A549 (cell line): ENCODE results near the gene WDR70.

Experiments
- BHLHE40 ChIP-seq: IDR thresholded peaks from 2 replicates; pipeline ENCODE4 v1.6.1; 2012; ENCODE audit warnings: low read depth, low read length, inconsistent platforms
- CBX8 ChIP-seq: fragments of 200-600 bp; sonication (generic); IDR thresholded peaks from 2 replicates; pipeline ENCODE4 v1.6.1; 2016
- TF ChIP-seq, protein P1 (sequence below): fragments of >200 bp; sonication (Bioruptor Twin); formaldehyde crosslinking; IDR thresholded peaks from 3 replicates; pipeline ENCODE4 v1.5.1; 2016

DNA sequence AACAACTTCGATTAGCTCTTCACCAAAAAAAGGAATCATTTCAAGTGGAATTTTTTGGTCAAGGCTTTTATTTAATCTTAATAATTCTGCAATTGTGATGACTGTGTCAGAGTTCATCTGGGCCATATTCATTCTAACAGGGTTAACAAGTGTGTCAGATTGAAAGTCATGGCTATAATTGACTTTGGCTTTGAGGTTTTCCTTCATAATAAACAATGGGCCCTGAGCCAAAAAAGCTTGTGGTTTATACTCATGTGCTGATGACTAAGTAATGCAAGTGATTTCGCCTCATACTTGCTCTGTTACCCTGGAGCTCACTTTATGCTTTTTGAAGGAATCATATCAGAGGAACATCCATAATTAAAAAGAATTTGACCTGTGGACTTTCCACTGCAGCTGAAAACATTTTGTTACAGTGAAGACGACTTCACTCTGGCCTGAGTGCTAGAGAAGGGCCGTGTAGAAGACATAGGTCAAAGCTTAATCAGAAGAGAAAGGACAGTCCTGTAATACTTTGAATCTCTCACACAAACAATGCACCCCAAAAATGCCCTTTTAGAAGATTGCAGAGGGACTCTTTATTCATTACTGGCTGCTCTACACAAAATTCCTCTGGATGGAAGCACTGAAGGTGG lies 359.1 kb downstream of the WDR70 start:
- TF ChIP-seq, protein P1, sequence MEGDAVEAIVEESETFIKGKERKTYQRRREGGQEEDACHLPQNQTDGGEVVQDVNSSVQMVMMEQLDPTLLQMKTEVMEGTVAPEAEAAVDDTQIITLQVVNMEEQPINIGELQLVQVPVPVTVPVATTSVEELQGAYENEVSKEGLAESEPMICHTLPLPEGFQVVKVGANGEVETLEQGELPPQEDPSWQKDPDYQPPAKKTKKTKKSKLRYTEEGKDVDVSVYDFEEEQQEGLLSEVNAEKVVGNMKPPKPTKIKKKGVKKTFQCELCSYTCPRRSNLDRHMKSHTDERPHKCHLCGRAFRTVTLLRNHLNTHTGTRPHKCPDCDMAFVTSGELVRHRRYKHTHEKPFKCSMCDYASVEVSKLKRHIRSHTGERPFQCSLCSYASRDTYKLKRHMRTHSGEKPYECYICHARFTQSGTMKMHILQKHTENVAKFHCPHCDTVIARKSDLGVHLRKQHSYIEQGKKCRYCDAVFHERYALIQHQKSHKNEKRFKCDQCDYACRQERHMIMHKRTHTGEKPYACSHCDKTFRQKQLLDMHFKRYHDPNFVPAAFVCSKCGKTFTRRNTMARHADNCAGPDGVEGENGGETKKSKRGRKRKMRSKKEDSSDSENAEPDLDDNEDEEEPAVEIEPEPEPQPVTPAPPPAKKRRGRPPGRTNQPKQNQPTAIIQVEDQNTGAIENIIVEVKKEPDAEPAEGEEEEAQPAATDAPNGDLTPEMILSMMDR: no peak
- TF ChIP-seq CBX8: no peak
- no peak for TF ChIP-seq BHLHE40
